ENCODE results near the gene SLC26A3. TPM values are rescaled to one million over a fixed set of nuclear protein-coding genes. Genes with fewer than 3 reads are reported as not detected.
A peak's percentile ranks its signal among the peaks of the same experiment; 100 is the strongest.

Gene SLC26A3
- total RNA-seq, 4 donors from 2014 or later, result 4.5 to 13.1 (median 10.4) TPM

DNA sequence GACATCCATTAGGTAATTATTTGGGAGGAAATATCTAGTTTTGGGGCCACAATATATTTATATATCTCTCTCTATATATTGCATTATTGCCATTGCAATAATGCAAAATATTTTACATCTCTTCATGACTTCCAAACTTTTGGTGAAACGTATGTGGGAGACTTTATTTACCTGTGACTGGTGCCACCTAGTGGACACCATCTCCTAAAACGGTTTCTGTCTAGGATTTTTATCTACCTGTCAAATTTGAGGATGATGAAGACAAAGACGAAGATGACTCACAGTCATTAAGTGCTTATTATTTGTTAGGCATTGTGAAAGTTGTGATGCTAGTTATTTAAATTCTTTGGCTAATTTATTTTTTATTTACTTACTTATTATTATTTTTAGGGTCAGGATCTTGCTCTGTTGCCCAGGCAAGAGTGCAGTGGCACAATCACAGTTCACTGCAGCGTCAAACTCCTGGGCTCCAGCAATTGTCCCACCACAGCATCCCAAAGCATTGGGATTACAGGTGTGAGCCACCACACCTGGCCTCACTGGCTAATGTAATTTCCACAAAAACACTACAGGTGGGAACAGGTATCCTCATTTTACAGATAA is 77.8 kb downstream of the SLC26A3 start:
- H3K9me3 ChIP-seq, result no peaks in the 10 kb centered on the region
- peaks cover 0 to 9% (median 0%) of the 10 kb centered on the region in 4 donors for H3K27me3 ChIP-seq
- H3K27ac ChIP-seq (replicated peaks in 1 of 4), result no peak overlapping the region
- WGBS, result 20% methylated on average over 4 of the region's 4 CpGs
- no peak overlapping the region for H3K4me3 ChIP-seq
- H3K4me1 ChIP-seq, result no peaks in the 10 kb centered on the region
- intact Hi-C loops (cut with DNase I), result loop anchor here (2.0 to 10.0 kb wide), 2 partner anchors 160 to 262 kb away; partner anchors contain the start of genes COG5 and DUS4L
- TF ChIP-seq EP300 (IDR thresholded peaks at IDR 0.05), result no peak
- no peak for TF ChIP-seq POLR2AphosphoS5 (IDR thresholded peaks at IDR 0.05)
- TF ChIP-seq, protein P1, sequence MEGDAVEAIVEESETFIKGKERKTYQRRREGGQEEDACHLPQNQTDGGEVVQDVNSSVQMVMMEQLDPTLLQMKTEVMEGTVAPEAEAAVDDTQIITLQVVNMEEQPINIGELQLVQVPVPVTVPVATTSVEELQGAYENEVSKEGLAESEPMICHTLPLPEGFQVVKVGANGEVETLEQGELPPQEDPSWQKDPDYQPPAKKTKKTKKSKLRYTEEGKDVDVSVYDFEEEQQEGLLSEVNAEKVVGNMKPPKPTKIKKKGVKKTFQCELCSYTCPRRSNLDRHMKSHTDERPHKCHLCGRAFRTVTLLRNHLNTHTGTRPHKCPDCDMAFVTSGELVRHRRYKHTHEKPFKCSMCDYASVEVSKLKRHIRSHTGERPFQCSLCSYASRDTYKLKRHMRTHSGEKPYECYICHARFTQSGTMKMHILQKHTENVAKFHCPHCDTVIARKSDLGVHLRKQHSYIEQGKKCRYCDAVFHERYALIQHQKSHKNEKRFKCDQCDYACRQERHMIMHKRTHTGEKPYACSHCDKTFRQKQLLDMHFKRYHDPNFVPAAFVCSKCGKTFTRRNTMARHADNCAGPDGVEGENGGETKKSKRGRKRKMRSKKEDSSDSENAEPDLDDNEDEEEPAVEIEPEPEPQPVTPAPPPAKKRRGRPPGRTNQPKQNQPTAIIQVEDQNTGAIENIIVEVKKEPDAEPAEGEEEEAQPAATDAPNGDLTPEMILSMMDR (IDR thresholded peaks at IDR 0.05), result peak; percentile 60 to 66 (median 61)
- no peak for TF ChIP-seq POLR2A (IDR thresholded peaks at IDR 0.05; ENCODE audit: low read depth)
- DNase-seq (ENCODE audit: extremely low spot score), result no peak
- no peaks in the 10 kb centered on the region for H3K36me3 ChIP-seq

- Histone ChIP-seq H3K4me1 (no peaks in the 10 kb centered on the region), H3K36me3 (no peaks in the 10 kb centered on the region), H3K4me3 (no peak overlapping the region), H3K27ac (replicated peaks in 1 of 4) (no peak overlapping the region), H3K27me3 (peaks cover 0 to under 1% (median 0%) of the 10 kb centered on the region in 4 donors), H3K9me3 (no peaks in the 10 kb centered on the region)
- intact Hi-C loops (cut with DNase I), result loop anchor here (10.0 kb wide), 1 partner anchor 158 kb away; the partner anchor contains the start of genes COG5 and DUS4L
- no peak for TF ChIP-seq POLR2AphosphoS5 (IDR thresholded peaks at IDR 0.05)
- TF ChIP-seq, protein P1 (IDR thresholded peaks at IDR 0.05), result no peak
- WGBS, result 90% methylated on average over 2 of the region's 2 CpGs
- no peak for DNase-seq (ENCODE audit: extremely low spot score)
These were observed 79.8 kb downstream of the SLC26A3 start for GRCh38 chr7:107723255-107723654.

- TF ChIP-seq, protein P1 (IDR thresholded peaks at IDR 0.05), result no peak
- no peak for TF ChIP-seq POLR2A (IDR thresholded peaks at IDR 0.05; ENCODE audit: low read depth)
- TF ChIP-seq POLR2AphosphoS5 (IDR thresholded peaks at IDR 0.05), result no peak
- TF ChIP-seq EP300 (IDR thresholded peaks at IDR 0.05), result no peak
- no peak for DNase-seq (ENCODE audit: extremely low spot score)
- Histone ChIP-seq H3K9me3 (no peaks in the 10 kb centered on the region), H3K4me1 (no peaks in the 10 kb centered on the region), H3K36me3 (no peaks in the 10 kb centered on the region), H3K27me3 (no peaks in the 10 kb centered on the region), H3K4me3 (no peak overlapping the region), H3K27ac (replicated peaks in 1 of 4) (no peak overlapping the region)
- WGBS, result 71% methylated on average over 1 of the region's 1 CpG
- intact Hi-C loops (cut with DNase I), result loop anchor here (10.0 kb wide), 1 partner anchor 156 kb away; the partner anchor contains the start of genes COG5 and DUS4L
These were observed 81.7 kb downstream of the SLC26A3 start for GRCh38 chr7:107721286-107721685.

DNA sequence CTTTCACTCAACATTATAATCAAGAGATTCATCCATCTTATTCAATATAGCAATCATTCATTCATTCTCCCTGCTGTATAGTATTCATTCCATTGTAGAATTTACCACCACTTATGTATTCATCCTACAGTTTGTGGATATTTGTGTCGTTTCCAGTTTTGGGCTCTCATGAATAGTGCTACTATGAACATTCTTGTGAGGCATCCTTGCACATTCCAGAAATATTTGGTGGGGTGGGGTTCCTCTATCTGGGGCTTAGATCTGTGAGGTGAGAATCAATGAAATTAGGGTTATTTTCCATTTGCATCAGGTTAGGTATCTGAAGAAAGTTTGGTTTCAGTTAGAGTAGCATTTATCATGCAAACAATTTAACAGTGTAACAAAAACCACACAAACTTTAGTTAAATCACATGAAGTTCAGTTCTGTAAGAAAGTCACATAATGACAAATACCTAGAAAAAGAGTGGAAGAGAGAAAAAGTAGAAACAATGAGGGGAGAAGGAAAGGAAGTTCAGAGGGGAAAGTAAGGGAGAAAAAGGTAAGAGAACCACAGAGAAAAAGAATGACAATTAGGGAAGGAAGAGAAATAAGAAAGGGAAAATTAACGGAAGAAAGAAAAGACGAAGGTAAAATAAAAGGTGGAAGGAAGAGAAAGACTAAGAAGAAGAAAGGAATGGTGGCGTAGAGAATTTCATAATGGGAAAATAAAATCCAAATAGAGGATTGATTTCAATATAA is 84.4 kb downstream of the SLC26A3 start:
- H3K9me3 ChIP-seq, result no peaks in the 10 kb centered on the region
- 86% methylated on average over 4 of the region's 4 CpGs for WGBS
- intact Hi-C loops (cut with DNase I), result loop anchor here (10.0 kb wide), 1 partner anchor 64 kb away; no protein-coding TSS in a partner anchor
- peak; percentile 8 for DNase-seq (ENCODE audit: extremely low spot score)
- H3K27ac ChIP-seq (replicated peaks in 1 of 4), result no peak overlapping the region
- H3K36me3 ChIP-seq, result no peaks in the 10 kb centered on the region
- no peaks in the 10 kb centered on the region for H3K27me3 ChIP-seq
- no peak overlapping the region for H3K4me3 ChIP-seq
- no peaks in the 10 kb centered on the region for H3K4me1 ChIP-seq
- no peak for TF ChIP-seq POLR2AphosphoS5 (IDR thresholded peaks at IDR 0.05)

DNA sequence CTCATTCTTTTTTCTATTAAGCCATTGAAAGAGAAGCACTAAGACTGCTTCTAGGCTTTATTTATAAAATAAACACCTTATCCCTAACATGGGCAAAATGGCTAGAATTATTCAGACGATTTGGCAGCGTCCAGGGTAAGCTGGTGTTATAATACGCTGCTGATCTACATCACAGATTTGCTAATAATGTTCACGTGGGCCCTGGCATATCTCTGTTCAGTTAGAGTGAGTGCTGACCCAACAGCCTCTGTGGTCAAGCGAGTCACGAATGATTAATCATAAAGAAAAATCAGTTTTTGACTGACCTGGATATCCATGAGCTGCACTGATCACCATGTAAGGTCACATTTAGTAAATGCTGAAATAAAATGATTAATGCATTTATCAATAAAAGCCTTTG is 87.5 kb downstream of the SLC26A3 start:
- WGBS, result 79% methylated on average over 6 of the region's 6 CpGs

More for the DNA sequence above, 87.5 kb downstream of the SLC26A3 start:
- no peaks in the 10 kb centered on the region for H3K9me3 ChIP-seq
- H3K4me3 ChIP-seq, result no peak overlapping the region
- no peak for TF ChIP-seq POLR2A (IDR thresholded peaks at IDR 0.05; ENCODE audit: low read depth)
- TF ChIP-seq EP300 (IDR thresholded peaks at IDR 0.05), result no peak
- TF ChIP-seq, protein P1 (IDR thresholded peaks at IDR 0.05), result no peak
- TF ChIP-seq POLR2AphosphoS5 (IDR thresholded peaks at IDR 0.05), result no peak
- intact Hi-C loops (cut with DNase I), result loop anchor here (10.0 kb wide), 1 partner anchor 61 kb away; no protein-coding TSS in a partner anchor
- DNase-seq (ENCODE audit: extremely low spot score), result peak; percentile 26
- no peaks in the 10 kb centered on the region for H3K27me3 ChIP-seq
- no peak overlapping the region for H3K27ac ChIP-seq (replicated peaks in 1 of 4)
- H3K36me3 ChIP-seq, result no peaks in the 10 kb centered on the region
- H3K4me1 ChIP-seq, result no peaks in the 10 kb centered on the region
